GM13976 (cell line): ENCODE data around the gene SDCBP2.

Source experiments
- DNase-seq: peaks from one replicate; pipeline ENCODE4 v3.0.0; 2012; ENCODE audit warnings: low spot score
- in situ Hi-C: fragments of 300-500 bp; cut with MboI; formaldehyde crosslinking; loops from one replicate; pipeline ENCODE4 v1.12.0; 2022; ENCODE audit warnings: low sequenced_read_pairs, mixed read lengths, inconsistent platforms; ENCODE audit not compliant: unreplicated experiment
- TF ChIP-seq, protein P1 (sequence below): IDR thresholded peaks from 2 replicates; pipeline ENCODE4 v1.5.1; 2012; ENCODE audit warnings: borderline replicate concordance, mild to moderate bottlenecking; ENCODE audit not compliant: insufficient read depth; ENCODE audit errors: extremely low read depth, missing control alignments, control extremely low read depth

The SDCBP2 gene

DNA sequence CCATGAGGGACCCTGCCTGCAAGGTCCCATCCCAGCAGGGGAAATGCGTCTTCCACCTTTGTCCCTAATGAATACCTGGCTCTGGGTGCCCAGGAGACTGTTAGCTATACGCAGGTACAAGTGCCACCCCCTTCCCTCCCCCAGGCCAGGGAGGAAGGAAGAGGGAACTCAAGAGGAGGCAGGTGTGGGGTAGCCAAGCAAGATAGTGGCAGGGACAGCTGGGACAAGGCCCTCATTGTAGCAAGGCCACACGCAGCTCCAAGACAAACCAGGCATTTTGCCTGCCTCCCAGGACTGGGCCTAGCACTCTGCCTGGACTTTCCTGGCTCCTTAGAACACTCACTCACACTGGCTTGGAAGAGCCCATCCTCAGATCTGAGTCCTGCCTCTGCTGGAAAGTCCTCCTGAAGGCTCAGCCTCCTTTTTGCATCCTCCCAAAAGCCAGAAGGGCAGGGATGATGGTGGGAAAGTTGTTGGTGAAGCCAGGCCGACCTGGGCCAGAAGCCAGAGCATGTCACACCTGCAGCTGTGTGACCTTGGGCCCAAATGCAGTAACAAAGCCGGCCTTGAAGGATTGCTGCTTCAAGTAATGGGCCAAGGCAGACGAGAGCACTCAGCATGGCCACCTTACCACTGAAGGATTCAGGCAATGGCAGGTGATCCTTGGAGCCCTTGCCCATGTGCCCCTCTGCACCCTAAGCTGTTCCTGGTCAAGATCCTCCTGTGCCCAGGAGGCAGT, 35.1 kb downstream of the SDCBP2 start:
- TF ChIP-seq, protein P1, sequence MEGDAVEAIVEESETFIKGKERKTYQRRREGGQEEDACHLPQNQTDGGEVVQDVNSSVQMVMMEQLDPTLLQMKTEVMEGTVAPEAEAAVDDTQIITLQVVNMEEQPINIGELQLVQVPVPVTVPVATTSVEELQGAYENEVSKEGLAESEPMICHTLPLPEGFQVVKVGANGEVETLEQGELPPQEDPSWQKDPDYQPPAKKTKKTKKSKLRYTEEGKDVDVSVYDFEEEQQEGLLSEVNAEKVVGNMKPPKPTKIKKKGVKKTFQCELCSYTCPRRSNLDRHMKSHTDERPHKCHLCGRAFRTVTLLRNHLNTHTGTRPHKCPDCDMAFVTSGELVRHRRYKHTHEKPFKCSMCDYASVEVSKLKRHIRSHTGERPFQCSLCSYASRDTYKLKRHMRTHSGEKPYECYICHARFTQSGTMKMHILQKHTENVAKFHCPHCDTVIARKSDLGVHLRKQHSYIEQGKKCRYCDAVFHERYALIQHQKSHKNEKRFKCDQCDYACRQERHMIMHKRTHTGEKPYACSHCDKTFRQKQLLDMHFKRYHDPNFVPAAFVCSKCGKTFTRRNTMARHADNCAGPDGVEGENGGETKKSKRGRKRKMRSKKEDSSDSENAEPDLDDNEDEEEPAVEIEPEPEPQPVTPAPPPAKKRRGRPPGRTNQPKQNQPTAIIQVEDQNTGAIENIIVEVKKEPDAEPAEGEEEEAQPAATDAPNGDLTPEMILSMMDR, result no peak
- DNase-seq, result no peak
- in situ Hi-C loops, result no loop called here

DNA sequence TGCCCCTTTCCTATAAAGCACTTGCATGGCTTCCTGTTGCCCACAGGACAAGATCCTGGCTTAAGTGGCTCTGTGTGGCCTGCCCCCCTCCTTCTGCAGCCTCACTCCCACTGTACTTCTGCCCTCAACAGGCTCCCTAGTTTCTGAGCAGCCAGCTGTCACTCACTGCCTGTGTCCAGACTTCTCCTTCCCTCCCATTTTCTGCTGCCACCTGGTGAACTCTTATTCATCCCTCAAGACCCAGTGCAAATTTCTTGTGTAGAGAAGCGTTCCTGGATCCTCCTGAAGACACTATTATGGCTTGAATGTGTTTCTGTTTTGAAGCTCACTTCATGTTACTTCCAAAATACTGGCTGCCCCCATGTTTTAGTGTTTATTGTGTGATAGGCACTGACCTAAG, 36.3 kb downstream of the SDCBP2 start:
- no peak for DNase-seq
- in situ Hi-C loops, result no loop called here
- TF ChIP-seq, protein P1, result no peak

DNA sequence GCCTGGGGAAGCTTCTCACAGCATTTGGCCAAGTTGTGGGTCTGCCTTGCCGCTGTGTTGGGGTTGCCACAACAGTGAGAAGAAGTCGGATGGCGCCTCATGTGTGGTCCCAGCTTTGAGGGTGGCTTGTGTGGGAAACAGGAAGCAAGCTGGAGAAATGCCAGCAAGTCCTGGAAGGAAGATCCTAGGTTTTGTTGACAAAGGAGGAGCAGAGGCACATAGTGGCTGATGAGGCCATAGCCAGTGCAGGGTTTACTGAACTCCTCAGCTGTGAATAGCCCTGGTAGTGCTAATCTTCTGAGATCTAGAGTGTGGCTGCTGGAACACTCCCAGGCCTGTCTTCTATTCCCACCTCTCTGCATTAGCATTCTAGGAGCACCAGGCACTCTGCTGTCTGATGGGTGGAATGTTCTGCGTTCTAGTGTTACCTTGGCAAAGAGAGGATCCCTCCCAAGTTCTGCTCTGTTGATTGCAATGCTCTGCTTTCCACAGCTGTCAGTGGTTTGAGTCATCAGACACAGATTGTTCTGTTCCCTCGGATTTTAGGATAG, 37.7 kb downstream of the SDCBP2 start:
- in situ Hi-C loops, result no loop called here
- no peak for DNase-seq
- TF ChIP-seq, protein P1, result no peak

DNA sequence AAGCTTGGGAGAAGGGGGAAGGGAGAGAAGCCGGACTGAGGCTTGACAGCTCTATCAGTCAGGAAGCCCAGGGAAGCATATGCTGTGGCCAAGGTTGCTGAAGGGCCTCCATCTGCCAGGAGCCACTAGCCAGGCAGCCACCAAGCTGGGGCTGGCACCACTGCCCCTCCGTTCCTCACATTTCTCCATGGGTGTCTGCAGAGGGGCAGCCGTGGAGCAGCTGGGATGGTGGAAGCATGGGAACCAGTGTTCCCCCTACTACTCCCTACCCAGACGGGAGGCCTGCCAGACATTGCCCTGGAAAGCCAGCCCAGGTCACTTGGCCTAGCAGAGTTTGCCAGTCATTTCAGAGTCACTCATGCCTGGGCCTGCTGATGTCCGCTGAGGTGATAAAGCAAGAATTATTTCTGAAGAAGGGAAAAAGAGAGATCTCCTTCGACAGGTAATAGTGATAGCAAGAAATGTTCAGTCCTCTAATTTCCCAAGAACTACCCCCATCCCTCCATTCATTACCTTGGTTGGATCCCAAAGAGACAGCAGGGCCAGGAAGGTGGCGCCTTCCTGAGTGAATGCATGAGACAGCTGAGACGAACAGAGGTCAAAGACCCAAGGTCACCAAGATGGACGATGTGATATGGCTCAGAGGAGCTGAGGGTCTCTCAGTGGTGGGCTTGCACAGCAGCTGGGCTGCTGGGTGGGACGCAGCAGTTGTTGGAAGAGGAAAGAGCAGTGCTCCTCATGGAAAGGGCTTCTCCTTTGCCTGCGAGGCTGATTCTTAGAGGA, 41.0 kb downstream of the SDCBP2 start:
- TF ChIP-seq, protein P1, result no peak
- DNase-seq, result no peak
- in situ Hi-C loops, result no loop called here

DNA sequence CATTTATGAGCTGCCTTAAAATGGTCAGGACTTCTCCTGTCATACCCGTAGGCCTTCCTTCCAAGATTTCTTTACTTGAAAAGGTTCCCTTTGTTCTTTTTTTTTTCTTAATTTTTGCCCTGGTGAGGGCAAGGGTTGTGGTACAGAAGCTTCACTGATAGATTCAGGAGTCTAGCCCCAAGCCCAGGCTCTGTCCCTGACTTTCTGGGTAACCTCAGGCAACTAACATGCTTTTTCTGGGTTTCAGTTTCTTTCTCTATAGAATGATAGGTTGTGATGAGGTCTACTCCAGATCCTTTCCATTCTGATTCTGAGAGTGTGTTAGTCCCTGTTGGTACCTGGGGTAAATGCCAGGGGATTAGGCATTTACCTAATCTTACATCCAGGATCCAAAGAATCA, 41.6 kb downstream of the SDCBP2 start:
- in situ Hi-C loops, result no loop called here
- DNase-seq, result peak; percentile 46
- TF ChIP-seq, protein P1, result no peak

DNA sequence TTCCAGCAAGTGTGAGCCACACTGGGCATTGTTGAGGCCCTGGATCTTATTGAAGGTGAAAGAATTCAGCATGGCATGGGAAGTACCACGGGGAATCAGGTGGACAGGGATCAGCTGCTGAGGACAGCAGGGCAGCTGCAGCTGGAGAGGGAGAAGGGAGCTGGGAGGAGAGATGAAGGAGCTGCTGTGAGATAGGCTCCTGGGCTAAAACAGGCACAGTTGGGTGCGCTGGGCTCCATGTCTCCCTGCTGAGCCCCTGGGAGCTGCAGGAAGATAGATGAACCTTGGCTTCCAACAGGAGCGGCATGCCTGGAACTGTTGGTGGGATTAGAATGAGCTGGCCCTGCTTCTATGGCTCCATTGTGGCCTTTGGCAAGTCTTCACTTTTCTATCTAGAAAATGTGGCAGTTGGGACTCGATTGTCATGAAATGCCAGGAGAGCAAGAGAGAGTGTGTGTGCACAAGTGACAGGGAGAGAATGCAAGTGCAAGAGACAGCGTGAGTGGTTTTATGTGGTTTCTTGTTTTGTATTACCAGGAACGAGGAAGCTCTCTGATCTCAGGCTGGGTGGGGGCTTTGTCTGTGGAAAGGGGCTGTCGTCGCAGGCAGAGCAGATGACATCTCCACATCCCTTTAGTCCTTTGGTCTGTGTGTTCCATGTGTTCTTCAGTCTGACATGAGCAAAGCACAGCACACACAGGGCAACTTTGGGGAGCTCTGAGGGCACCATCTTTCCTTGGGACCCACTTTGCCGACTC, 42.5 kb downstream of the SDCBP2 start:
- in situ Hi-C loops, result no loop called here
- no peak for DNase-seq
- TF ChIP-seq, protein P1, result no peak
